ENCODE data around the gene ANAPC2.

ANAPC2 gene

GRCh38 chr9:137148242-137148641 lies 40.1 kb downstream of the ANAPC2 start:
- DNase-seq, result no peak
- Histone ChIP-seq H3K36me3 (no peaks in the 10 kb centered on the region), H3K27me3 (ENCODE audit: insufficient read depth, low read depth, severe bottlenecking) (no peaks in the 10 kb centered on the region), H3K4me3 (ENCODE audit: low read depth, low read length) (no peak overlapping the region), H3K27ac (no peak overlapping the region), H3K9me3 (ENCODE audit: severe bottlenecking) (no peaks in the 10 kb centered on the region)
- no peak for TF ChIP-seq CTCF (IDR thresholded peaks at IDR 0.05; ENCODE audit: low read depth, low read length)

GRCh38 chr9:137147793-137148160 lies 40.6 kb downstream of the ANAPC2 start:
- Histone ChIP-seq H3K27me3 (ENCODE audit: insufficient read depth, low read depth, severe bottlenecking) (no peaks in the 10 kb centered on the region), H3K36me3 (no peaks in the 10 kb centered on the region), H3K27ac (no peak overlapping the region), H3K9me3 (ENCODE audit: severe bottlenecking) (no peaks in the 10 kb centered on the region), H3K4me3 (ENCODE audit: low read depth, low read length) (no peak overlapping the region)
- no peak for DNase-seq
- TF ChIP-seq CTCF (IDR thresholded peaks at IDR 0.05; ENCODE audit: low read depth, low read length), result no peak

GRCh38 chr9:137147091-137147792 lies 41.1 kb downstream of the ANAPC2 start:
- Histone ChIP-seq H3K9me3 (ENCODE audit: severe bottlenecking) (no peaks in the 10 kb centered on the region), H3K4me3 (ENCODE audit: low read depth, low read length) (no peak overlapping the region), H3K36me3 (no peaks in the 10 kb centered on the region), H3K27me3 (ENCODE audit: insufficient read depth, low read depth, severe bottlenecking) (no peaks in the 10 kb centered on the region), H3K27ac (no peak overlapping the region)
- no peak for TF ChIP-seq CTCF (IDR thresholded peaks at IDR 0.05; ENCODE audit: low read depth, low read length)
- DNase-seq, result no peak

GRCh38 chr9:137146527-137146918 lies 41.8 kb downstream of the ANAPC2 start:
- no peak for TF ChIP-seq CTCF (IDR thresholded peaks at IDR 0.05; ENCODE audit: low read depth, low read length)
- Histone ChIP-seq H3K9me3 (ENCODE audit: severe bottlenecking) (no peaks in the 10 kb centered on the region), H3K36me3 (no peaks in the 10 kb centered on the region), H3K4me3 (ENCODE audit: low read depth, low read length) (no peak overlapping the region), H3K27me3 (ENCODE audit: insufficient read depth, low read depth, severe bottlenecking) (no peaks in the 10 kb centered on the region), H3K27ac (no peak overlapping the region)
- DNase-seq, result no peak

GRCh38 chr9:137145731-137146526 lies 42.4 kb downstream of the ANAPC2 start:
- H3K27me3 ChIP-seq (ENCODE audit: insufficient read depth, low read depth, severe bottlenecking), result no peaks in the 10 kb centered on the region
- H3K4me3 ChIP-seq (ENCODE audit: low read depth, low read length), result no peak overlapping the region
- no peaks in the 10 kb centered on the region for H3K36me3 ChIP-seq
- TF ChIP-seq CTCF (IDR thresholded peaks at IDR 0.05; ENCODE audit: low read depth, low read length), result no peak
- no peak overlapping the region for H3K27ac ChIP-seq
- no peak for DNase-seq
- no peaks in the 10 kb centered on the region for H3K9me3 ChIP-seq (ENCODE audit: severe bottlenecking)
